SK-N-MC (cell line): ENCODE measurements around the gene SHLD1.

Experiments
- EZH2 ChIP-seq: fragments of 200-600 bp; sonication (generic); IDR thresholded peaks from one replicate; pipeline ENCODE4 v1.6.1; 2017; ENCODE audit warnings: antibody characterized with exemption
- FOXP2 ChIP-seq: optimal IDR thresholded peaks from 2 replicates; pipeline ENCODE3; 2011; ENCODE audit warnings: mild to moderate bottlenecking, moderate library complexity; ENCODE audit not compliant: insufficient read depth; ENCODE audit errors: extremely low read length, control extremely low read depth
- POLR2AphosphoS5 ChIP-seq: IDR thresholded peaks from 2 replicates; pipeline ENCODE4 v1.6.1; 2012; ENCODE audit warnings: mild to moderate bottlenecking, low read depth, low read length, borderline replicate concordance

DNA sequence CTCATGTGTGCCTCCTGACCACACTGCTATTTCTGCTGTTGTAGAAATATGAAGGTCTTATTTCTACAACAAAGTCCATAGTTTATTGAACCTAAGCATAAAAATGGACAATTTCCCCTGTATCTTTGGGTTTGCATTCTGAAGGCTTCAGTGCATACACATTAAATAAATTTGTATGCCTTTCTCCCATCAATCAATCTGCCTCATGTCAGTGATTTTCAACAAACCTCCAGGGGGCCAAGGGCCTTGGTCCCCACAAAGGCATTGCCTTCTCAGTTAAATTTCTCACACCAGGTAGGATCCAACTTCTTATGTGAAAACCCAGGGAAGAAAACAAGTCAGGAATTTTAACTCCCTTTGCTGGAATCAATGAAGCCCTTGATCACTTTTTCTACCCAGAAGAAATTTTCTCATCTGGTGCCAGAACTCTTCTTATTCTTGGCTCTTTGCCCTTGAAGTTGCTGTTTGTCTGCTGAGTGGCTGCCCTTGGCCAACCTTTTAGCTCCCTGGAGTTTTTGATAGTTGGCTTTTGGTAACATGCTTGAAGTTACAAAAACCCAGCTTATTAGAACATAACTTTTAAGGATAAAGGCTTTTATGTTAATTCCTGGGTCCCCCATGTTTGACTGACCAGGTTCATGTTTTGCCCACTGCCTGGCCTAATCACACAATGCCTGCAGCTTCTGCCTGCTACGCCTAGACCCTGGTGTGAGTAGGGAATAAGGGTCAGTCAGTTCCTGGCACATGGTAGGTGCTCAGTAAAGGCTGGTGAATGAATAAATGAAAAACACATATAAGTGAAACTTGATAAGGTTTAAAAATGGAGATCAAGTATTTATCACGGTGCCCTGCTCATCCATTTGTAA is 37.0 kb downstream of the SHLD1 start:
- TF ChIP-seq EZH2 (no peak), POLR2AphosphoS5 (no peak), FOXP2 (no peak)
